GM19351 (cell line): ENCODE measurements around the gene ACTRT2.

Experiments used
- ATAC-seq: cut with Tn5 transposase; IDR thresholded peaks from one replicate; pipeline ENCODE4 v1.9.1; 2021; ENCODE audit warnings: mild to moderate bottlenecking, moderate library complexity; ENCODE audit not compliant: unreplicated experiment

The ACTRT2 gene

DNA sequence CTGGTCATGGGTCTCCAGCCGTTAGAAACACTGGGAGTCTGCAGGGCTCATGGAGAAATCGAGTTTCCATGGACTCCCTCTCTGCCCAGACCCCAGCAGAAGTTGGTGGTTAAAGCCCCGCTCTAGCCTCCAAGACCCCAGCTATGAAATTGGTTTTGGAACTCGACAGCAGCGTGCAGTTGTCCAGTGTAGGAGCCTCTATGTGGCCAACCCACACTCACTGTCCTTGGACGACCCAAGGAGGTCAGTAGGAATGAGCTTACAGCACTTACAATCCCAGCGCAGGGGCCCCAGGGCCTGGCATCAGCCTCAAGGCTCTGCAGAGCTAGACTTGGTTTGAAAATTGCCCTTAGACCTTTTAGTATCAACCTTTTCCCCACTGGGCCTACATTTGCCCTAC lies 44.5 kb downstream of the ACTRT2 start:
- no peak for ATAC-seq

DNA sequence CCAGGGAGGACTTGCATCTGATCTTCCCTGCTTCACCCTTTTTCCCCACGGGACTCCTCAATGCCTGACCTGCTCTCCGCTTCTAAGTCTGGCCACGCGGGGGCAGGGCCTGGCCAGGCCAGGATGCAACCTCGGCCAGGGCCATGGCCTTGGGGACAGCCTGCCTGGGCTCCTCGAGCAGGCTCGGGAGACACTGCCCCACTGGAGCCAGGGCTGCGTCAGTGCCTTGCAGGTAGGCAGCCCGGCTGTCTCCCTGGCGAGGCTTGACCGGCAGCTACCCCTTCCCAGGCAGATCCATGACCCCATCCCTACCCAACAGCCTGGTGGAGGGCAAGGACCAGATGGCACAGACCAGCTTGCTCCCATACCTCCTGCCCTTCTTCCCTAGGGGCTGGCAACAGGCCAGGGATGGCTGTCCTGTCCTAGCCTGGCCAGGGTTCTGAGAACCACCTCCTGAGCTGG lies 45.0 kb downstream of the ACTRT2 start:
- no peak for ATAC-seq

DNA sequence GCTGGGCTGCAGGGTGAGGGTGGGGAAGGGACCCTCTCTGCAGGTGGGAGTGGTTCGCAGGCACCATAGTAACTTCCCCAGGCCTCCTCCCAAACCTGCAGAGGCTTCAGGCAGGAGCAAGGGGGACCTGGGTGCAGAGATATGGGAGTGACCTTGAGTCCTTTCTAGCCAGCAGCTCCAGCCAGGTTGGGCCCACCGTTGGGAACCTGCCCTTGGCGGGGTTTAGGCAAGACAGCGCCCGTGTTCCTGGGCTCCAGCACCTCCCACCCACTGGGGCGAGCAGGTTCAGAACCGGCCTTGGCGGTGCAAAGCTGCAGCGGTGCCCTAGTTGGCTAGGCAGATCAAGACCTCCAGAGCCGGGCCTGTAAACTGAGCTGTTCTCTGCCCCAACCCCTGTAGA lies 45.6 kb downstream of the ACTRT2 start:
- ATAC-seq: no peak

DNA sequence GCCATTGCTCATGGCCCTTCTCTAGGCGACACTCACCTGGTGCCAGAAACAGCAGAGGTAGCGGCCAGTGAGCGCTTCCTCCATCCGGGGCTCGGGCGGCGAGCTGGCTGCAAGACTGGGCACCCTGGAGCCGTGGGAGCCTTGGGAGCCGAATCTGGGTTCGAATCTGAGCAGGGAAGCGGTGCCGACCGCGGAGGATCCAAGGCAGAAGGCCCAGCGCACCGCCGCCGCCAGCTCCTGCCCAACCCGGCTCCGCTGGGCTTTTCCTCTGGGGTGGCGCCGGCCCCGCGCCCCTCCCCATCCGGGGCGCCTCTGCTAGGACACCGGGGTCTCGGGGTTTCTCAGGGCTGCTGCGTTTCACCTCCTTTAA lies 46.0 kb downstream of the ACTRT2 start:
- ATAC-seq: no peak

DNA sequence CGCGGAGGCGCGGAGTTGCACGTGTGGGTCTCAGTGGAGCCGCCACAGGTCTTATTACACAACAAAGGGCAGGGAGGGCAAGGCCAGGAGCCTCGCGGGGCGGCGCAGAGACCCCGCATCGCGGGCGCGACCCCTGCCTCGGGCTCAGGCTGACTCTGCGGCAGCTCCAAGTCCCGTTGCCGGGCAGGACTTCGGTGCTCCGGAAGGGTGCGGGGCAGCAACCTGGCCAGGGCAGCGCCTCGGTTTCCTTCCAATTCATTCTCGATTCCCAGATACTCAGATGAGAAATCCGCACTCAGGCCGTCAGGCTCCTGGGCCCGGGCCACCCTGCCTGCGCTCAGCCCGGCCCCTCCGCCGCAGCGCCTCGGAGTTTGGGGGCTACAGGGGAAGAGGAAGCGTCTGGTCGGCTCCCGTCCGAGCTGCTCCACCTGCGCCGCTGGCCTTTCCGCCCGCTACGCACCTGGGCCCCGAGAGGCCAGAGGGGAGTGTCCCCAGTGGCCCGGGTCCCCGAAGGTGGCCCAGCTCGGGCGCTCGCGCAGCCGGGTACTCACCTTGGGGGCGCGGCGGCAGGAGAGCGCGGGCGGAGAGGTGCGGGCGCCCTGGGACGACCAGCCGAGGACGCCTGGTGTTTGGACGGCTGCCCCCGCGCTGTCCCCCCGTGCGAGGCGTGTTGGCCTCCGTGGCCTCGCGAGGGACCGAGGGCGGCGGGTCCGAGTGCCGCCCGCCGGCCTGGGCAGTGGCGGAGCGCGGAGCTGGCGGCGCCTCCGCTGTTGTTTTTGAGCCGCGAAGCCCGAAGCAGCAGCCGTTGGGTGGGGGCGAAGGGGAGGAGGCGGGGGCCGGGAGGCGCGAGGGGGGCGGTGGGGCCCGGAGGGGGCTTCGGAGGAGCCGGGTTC lies 46.6 kb downstream of the ACTRT2 start:
- ATAC-seq: no peak

DNA sequence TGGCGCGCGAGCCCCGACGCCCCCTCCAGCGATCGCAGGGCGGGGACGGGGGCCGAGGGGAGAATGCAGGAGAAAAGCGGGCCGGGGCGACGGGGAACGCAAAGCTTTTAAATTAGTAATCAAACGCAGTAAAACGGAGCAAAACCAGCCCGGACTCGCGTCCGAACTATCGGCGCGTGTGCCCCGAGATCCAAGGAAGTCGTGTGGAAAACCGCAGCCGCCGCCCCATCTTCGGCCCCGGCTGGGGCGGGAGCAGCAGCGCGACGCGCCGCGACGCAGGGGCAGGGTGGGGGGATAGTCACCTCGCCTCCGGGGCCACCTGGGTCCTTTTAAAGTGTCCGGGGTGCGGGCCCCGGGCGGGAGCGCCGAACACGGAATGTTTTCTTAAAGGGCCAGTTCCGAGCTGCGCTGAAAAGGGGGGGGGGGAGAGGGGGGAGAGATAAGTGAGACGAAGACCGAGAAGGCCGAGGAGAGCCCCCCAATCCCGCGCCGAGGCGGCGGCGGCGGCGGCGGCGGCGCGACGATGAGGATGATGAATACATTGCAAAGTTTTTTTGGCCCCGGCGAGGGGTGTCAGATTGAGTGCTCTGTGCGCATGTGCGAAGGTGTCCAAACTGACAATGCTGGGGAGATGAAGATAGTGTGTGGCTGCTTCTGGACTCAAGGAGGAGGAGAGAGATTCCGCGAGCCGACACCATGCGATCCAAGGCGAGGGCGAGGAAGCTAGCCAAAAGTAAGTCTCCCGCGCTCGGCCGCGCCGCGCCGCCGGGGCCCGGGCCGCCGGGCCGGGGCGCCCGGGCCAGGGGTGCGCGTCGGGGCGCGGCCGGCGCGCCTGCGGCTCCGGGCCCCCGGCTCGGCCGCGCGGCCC lies 47.5 kb downstream of the ACTRT2 start, which contains the start of gene PRDM16:
PRDM16 (plus strand) TSS at position 640 of the 868 bp plus-strand sequence; CDS start at position 697, 57 bp downstream.
- ATAC-seq: no peak

DNA sequence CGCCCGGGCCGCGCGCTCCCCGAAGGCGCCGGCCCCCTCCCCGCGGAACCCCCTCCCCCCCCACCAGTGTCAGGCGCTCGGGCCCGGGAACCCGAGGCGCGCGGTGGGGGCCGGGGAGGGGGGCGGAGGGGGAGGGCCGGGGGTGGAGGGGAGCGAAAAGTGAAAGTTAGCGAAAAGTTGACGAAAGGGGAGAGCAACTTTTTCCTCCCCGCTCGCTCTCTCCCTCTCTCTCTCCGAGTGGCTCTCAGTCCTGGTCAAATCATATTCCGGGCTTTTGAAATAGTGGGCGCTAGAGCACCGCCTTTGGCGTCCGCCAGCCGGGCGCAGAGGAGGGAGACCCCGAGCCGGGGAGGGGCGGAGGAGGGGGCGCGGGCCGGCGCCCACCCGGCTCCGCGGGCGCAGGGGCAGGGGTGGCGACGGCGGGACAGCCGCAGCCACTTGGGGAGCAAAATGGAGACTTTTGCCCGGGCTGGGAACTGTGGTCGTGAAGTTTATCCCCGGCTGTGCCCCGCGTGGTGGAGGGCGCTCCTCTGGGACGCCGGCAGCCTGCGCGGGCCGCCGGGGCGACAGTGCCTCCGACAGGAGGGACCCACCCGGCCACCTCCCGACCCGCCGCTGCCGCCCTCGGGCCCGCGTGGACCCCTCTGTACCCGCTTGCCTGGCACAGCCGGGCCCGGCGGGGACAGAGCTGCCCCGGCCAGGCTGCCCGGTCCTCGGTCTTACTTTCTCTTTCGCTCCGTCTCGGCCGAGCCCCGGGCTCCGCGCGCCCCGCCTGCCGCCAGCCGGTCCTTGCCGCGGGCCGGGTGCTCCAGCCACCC lies 48.4 kb downstream of the ACTRT2 start:
- ATAC-seq: no peak

DNA sequence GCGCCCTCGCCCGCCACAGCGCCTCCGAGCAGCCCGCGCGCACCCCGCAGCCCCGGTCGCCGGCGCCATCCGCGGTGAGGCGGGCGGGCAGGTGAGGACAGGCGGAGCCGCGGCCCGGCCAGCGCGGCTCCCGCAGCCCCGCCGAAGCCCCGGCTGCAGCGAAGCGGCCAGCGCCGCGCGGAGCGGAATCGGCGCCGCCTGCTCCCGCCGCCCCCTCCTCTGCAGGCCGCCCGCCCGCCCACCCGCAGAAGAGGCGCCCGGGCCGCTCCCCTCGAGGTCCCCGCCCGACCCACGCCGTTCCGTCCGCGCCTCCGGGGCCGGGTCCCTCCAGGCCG lies 49.0 kb downstream of the ACTRT2 start:
- ATAC-seq: no peak

DNA sequence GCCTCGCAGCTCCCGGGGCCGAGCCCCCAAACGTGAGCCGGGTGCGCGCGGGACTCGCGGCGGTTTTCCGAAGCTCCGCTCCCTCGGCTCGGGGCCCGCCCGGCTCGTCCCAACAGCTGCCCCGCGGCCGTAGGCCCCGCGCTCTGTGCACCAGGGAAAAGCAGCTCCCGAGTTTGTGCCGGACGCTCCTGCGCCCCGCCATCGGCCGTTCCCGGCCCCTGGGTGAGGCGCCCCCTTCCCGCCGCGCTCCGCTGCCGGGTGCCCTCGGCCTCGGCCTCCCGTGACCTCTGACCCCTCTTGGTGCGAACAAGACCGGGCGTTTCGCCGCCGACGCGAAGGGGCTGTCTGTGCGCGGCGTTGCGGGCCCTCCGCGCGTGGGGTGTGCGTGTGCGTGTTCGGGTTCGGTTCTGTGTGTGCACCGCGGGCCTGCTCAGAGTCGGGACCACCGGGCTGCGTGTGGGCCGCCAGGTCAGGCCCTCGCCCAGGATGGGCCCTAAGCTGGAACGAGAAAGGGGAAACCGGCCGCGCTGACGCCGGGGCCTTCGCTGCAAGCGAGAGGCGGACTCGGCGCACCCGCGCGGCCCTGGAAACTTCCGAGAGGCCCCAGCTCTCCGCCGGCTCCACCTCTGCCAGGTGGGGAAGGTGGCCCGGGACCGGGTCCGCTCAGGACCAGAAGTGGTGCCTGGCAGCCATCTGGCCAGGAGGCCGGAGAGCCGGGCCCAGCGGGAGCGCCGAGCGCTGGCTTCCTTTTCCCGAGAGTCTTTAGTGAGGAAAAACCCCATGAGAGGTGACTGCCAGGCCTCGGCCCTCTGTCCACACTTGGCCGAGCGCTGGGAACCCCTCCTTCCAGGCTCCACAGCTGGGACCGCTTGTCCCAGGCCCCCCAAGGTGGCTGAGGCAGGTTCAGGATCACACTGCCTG lies 49.6 kb downstream of the ACTRT2 start:
- ATAC-seq: no peak

DNA sequence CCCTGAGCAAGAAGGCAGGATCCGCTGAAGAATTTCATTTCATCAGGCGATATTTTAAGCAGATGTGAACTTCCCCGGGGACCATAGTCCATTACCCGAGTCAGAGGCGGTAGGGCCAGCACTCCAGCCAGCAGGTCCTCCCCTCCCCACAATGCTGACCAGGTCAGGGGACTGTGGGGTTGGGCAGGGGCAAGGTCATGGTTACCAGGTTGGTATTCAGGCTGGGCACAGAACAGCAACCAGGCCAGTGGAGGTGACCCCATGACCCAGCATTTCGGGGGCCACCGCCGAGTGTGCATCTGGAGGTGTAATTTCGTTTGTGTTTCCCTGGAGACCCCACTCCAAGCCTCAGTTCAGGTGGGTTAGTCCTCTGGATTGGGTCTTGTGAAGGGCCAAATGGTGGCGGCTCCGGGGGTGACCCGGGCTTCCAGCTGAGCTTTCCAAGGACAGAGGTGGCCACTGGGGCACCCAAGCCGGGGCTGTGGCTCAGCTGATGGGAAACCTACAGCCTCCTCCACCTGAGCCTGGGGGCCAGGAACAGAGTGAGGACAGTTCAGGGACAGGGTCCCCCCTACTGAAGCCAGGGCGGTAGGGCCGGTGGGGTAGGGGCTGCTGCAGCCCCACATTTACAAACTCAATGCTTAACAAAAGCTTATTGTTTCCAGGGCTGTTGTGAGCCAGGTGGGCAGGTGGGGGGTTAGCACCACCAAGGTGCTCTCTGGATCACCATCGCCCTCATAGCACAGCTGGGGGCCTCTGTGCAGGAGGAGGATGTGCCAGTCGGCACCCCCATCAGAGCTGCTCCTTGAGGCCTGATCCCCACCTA lies 50.5 kb downstream of the ACTRT2 start:
- no peak for ATAC-seq
